Thyroid gland (tissue), 4 donors: Measurements from ENCODE around the gene GTPBP1.

Experiments used
- CTCF ChIP-seq, 6 experiments: fragments of 200-600 bp in 3 of 6; fragments of 450-650 bp in 3 of 6; sonication (generic) in 3 of 6; IDR thresholded peaks; one replicate each; pipeline ENCODE4 v1.5.1; 2016 to 2019; ENCODE audit warnings: antibody characterized with exemption in 6 of 6, mild to moderate bottlenecking in 2 of 6, inconsistent platforms in 1 of 6, moderate library complexity in 1 of 6
- POLR2A ChIP-seq, 2 donors: fragments of 450-650 bp; IDR thresholded peaks; one replicate each; pipeline ENCODE4 v1.6.1; 2017; ENCODE audit warnings: antibody characterized with exemption in 2 of 2, mild to moderate bottlenecking in 2 of 2, moderate library complexity in 1 of 2

GRCh38 chr22:38735465-38736256 lies 29.9 kb downstream of the GTPBP1 start:
- TF ChIP-seq CTCF (IDR thresholded peaks at IDR 0.05) (no peak), POLR2A (IDR thresholded peaks at IDR 0.05) (no peak)
